Stimulated activated CD4-positive, alpha-beta T cell treated with anti-CD3 and anti-CD28 coated beads, Interleukin-4, amount 100 ng/mL, for 1 hour (primary cell): Measurements from ENCODE around the gene SPTB.

Source experiments
- DNase-seq: peaks from one replicate; pipeline ENCODE4 v3.0.0-alpha.2; 2020

The SPTB gene

GRCh38 chr14:64880221-64881121, 764 bp upstream of the SPTB start:
- DNase-seq = peak; percentile 68

GRCh38 chr14:64878837-64879634, 671 bp downstream of the SPTB start:
- DNase-seq = no peak

GRCh38 chr14:64877846-64878245, 1.9 kb downstream of the SPTB start:
- no peak for DNase-seq

GRCh38 chr14:64875350-64875749, 4.4 kb downstream of the SPTB start:
- no peak for DNase-seq

- no peak for DNase-seq
Measured at GRCh38 chr14:64873506-64874219, 6.0 kb downstream of the SPTB start.

GRCh38 chr14:64871344-64871743, 8.4 kb downstream of the SPTB start:
- no peak for DNase-seq

- no peak for DNase-seq
Measured at GRCh38 chr14:64870160-64870559, 9.5 kb downstream of the SPTB start.

GRCh38 chr14:64868841-64869240, 10.9 kb downstream of the SPTB start:
- DNase-seq = no peak

- DNase-seq = no peak
Measured at GRCh38 chr14:64868379-64868778, 11.3 kb downstream of the SPTB start.

- DNase-seq = no peak
Measured at GRCh38 chr14:64867182-64867581, 12.5 kb downstream of the SPTB start.

- DNase-seq = no peak
Measured at GRCh38 chr14:64865992-64866391, 13.7 kb downstream of the SPTB start.

GRCh38 chr14:64865109-64865508, 14.6 kb downstream of the SPTB start:
- DNase-seq = no peak

GRCh38 chr14:64864258-64864657, 15.4 kb downstream of the SPTB start:
- no peak for DNase-seq

GRCh38 chr14:64861916-64862315, 17.8 kb downstream of the SPTB start:
- no peak for DNase-seq

- DNase-seq = no peak
Measured at GRCh38 chr14:64860039-64860438, 19.7 kb downstream of the SPTB start.

- no peak for DNase-seq
Measured at GRCh38 chr14:64857979-64858744, 21.5 kb downstream of the SPTB start.

GRCh38 chr14:64856529-64857445, 22.9 kb downstream of the SPTB start:
- DNase-seq = no peak

GRCh38 chr14:64855721-64856528, 23.8 kb downstream of the SPTB start:
- DNase-seq = no peak

- no peak for DNase-seq
Measured at GRCh38 chr14:64850369-64851137, 29.2 kb downstream of the SPTB start.

- DNase-seq = no peak
Measured at GRCh38 chr14:64849940-64850339, 29.8 kb downstream of the SPTB start.
